GM12892 (cell line): ENCODE measurements around the gene SSR4.

Experiments
- POLR2A ChIP-seq: IDR thresholded peaks from 2 replicates; pipeline ENCODE4 v1.6.1; 2011; ENCODE audit warnings: low read depth, low read length, control low read depth
- POLR2AphosphoS5 ChIP-seq: IDR thresholded peaks from 2 replicates; pipeline ENCODE4 v1.6.1; 2011; ENCODE audit warnings: low read depth, low read length, control low read depth
- TAF1 ChIP-seq: IDR thresholded peaks from 2 replicates; pipeline ENCODE4 v1.6.1; 2011; ENCODE audit warnings: low read depth, mild to moderate bottlenecking, control low read depth, low read length, borderline replicate concordance

- no peak for TF ChIP-seq POLR2A
- TF ChIP-seq POLR2AphosphoS5 = no peak
- no peak for TF ChIP-seq TAF1
Measured at GRCh38 chrX:153777261-153778090, 17.0 kb upstream of the SSR4 start.
